Neural progenitor cell (in vitro differentiated cells): ENCODE measurements around the gene RNLS. TPM values are rescaled to one million over a fixed set of nuclear protein-coding genes. Genes with fewer than 3 reads are reported as not detected.
A peak's percentile ranks its signal among the peaks of the same experiment; 100 is the strongest.

Source experiments
- DNase-seq: peaks from one replicate; pipeline ENCODE4 v3.0.0-alpha.2; 2016; ENCODE audit warnings: low spot score
- H2AFZ ChIP-seq: fragments of 200-600 bp; sonication (generic); replicated peaks from 2 replicates; pipeline ENCODE4 v1.6.1; 2016; ENCODE audit warnings: antibody characterized with exemption
- H3F3A ChIP-seq: fragments of 200-600 bp; sonication (generic); 2 replicates; pipeline ENCODE4 v1.6.1; 2016; ENCODE audit warnings: antibody characterized with exemption, low read depth
- H3K27ac ChIP-seq: fragments of 200-600 bp; sonication (generic); 2 replicates; pipeline ENCODE4 v1.5.1; 2016; ENCODE audit warnings: mild to moderate bottlenecking
- H3K27me3 ChIP-seq: fragments of 200-600 bp; sonication (generic); 2 replicates; pipeline ENCODE4 v1.6.1; 2016; ENCODE audit warnings: mild to moderate bottlenecking, moderate library complexity
- H3K36me3 ChIP-seq: fragments of 200-600 bp; sonication (generic); 2 replicates; pipeline ENCODE4 v1.5.1; 2016
- H3K4me1 ChIP-seq: fragments of 200-600 bp; sonication (generic); 2 replicates; pipeline ENCODE4 v1.6.1; 2016; ENCODE audit warnings: mixed run types
- H3K4me2 ChIP-seq: fragments of 200-600 bp; sonication (generic); 2 replicates; pipeline ENCODE4 v1.6.1; 2016
- H3K4me3 ChIP-seq: fragments of 200-600 bp; sonication (generic); 2 replicates; pipeline ENCODE4 v1.5.1; 2016
- H3K79me2 ChIP-seq: fragments of 200-600 bp; sonication (generic); 2 replicates; pipeline ENCODE4 v1.6.1; 2016; ENCODE audit warnings: low read depth
- H3K9ac ChIP-seq: fragments of 200-600 bp; sonication (generic); 2 replicates; pipeline ENCODE4 v1.6.1; 2016
- H3K9me3 ChIP-seq: fragments of 200-600 bp; sonication (generic); 2 replicates; pipeline ENCODE4 v1.5.1; 2016; ENCODE audit warnings: low read depth
- H4K20me1 ChIP-seq: fragments of 200-600 bp; sonication (generic); 2 replicates; pipeline ENCODE4 v1.6.1; 2016; ENCODE audit warnings: low read depth
- H3K27ac Mint-ChIP-seq: 3 replicates; pipeline ENCODE4 v1.8.0; 2021; ENCODE audit warnings: mixed read lengths
- H3K27me3 Mint-ChIP-seq: 2 replicates; pipeline ENCODE4 v1.8.0; 2022; ENCODE audit warnings: low read depth, mild to moderate bottlenecking, inconsistent platforms, moderate library complexity, mixed read lengths; ENCODE audit not compliant: insufficient read depth
- H3K36me3 Mint-ChIP-seq: 3 replicates; pipeline ENCODE4 v1.8.0; 2021; ENCODE audit warnings: mixed read lengths
- H3K4me1 Mint-ChIP-seq: 3 replicates; pipeline ENCODE4 v1.8.0; 2021; ENCODE audit warnings: mixed read lengths
- H3K4me3 Mint-ChIP-seq: 3 replicates; pipeline ENCODE4 v1.8.0; 2021; ENCODE audit warnings: mild to moderate bottlenecking, moderate library complexity, mixed read lengths
- H3K9me3 Mint-ChIP-seq: 3 replicates; pipeline ENCODE4 v1.8.0; 2020; ENCODE audit warnings: mixed read lengths
- CTCF ChIP-seq: fragments of 200-600 bp; sonication (generic); IDR thresholded peaks from 2 replicates; pipeline ENCODE4 v1.5.1; 2017; ENCODE audit warnings: antibody characterized with exemption, mild to moderate bottlenecking
- EZH2 ChIP-seq: fragments of 200-600 bp; sonication (generic); IDR thresholded peaks from 2 replicates; pipeline ENCODE4 v1.6.1; 2017; ENCODE audit warnings: antibody characterized with exemption, mild to moderate bottlenecking, moderate library complexity
- EZH2phosphoT487 ChIP-seq: fragments of 200-600 bp; sonication (generic); IDR thresholded peaks from 2 replicates; pipeline ENCODE4 v1.6.1; 2017; ENCODE audit warnings: antibody characterized with exemption
- total RNA-seq: library from RNA; depleted of rRNA; stranded (reverse); fragments of >200 nt; gene quantifications from 2 replicates; pipeline ENCODE4 v1.2.3, GENCODE V29; 2015; ENCODE audit warnings: low replicate concordance

RNLS gene
- total RNA-seq, 1 donor from 2014 or later, result 9.1 TPM

- H3K4me3 ChIP-seq, result no peak overlapping the region
- H3K36me3 ChIP-seq, result no peaks in the 10 kb centered on the region
- Mint-ChIP-seq H3K27me3 (peaks cover 2% of the 10 kb centered on the region), H3K4me3 (no peak overlapping the region), H3K27ac (no peak overlapping the region), H3K4me1 (peaks cover 19% of the 10 kb centered on the region), H3K9me3 (no peaks in the 10 kb centered on the region), H3K36me3 (no peaks in the 10 kb centered on the region)
- peaks cover 5% of the 10 kb centered on the region for H3F3A ChIP-seq
- H3K9ac ChIP-seq, result no peak overlapping the region
- H3K27me3 ChIP-seq, result no peaks in the 10 kb centered on the region
- no peak overlapping the region for H3K4me2 ChIP-seq
- DNase-seq, result no peak
- no peaks in the 10 kb centered on the region for H3K79me2 ChIP-seq
- H3K9me3 ChIP-seq, result no peaks in the 10 kb centered on the region
- H3K27ac ChIP-seq, result no peak overlapping the region
- H2AFZ ChIP-seq, result peak overlapping the region; percentile 48
- no peaks in the 10 kb centered on the region for H4K20me1 ChIP-seq
- peaks cover 10% of the 10 kb centered on the region for H3K4me1 ChIP-seq
- no peak for TF ChIP-seq EZH2
- TF ChIP-seq CTCF, result no peak
- no peak for TF ChIP-seq EZH2phosphoT487
Observed at GRCh38 chr10:88239212-88239611, 343.9 kb downstream of the RNLS start.

GRCh38 chr10:88238615-88238914 lies 344.6 kb downstream of the RNLS start:
- no peaks in the 10 kb centered on the region for H4K20me1 ChIP-seq
- DNase-seq, result no peak
- H3F3A ChIP-seq, result peaks cover 12% of the 10 kb centered on the region
- H3K4me2 ChIP-seq, result no peak overlapping the region
- H3K27ac ChIP-seq, result no peak overlapping the region
- no peak for TF ChIP-seq EZH2
- TF ChIP-seq CTCF, result no peak
- no peak for TF ChIP-seq EZH2phosphoT487
- no peak overlapping the region for H3K4me3 ChIP-seq
- H3K36me3 ChIP-seq, result no peaks in the 10 kb centered on the region
- H3K79me2 ChIP-seq, result no peaks in the 10 kb centered on the region
- peaks cover 2% of the 10 kb centered on the region for H3K27me3 Mint-ChIP-seq
- H3K36me3 Mint-ChIP-seq, result no peaks in the 10 kb centered on the region
- peak overlapping the region; percentile 48 for H2AFZ ChIP-seq
- H3K27ac Mint-ChIP-seq, result no peak overlapping the region
- H3K9me3 ChIP-seq, result no peaks in the 10 kb centered on the region
- no peaks in the 10 kb centered on the region for H3K9me3 Mint-ChIP-seq
- peaks cover 19% of the 10 kb centered on the region for H3K4me1 Mint-ChIP-seq
- no peak overlapping the region for H3K4me3 Mint-ChIP-seq
- H3K27me3 ChIP-seq, result no peaks in the 10 kb centered on the region
- H3K9ac ChIP-seq, result no peak overlapping the region
- H3K4me1 ChIP-seq, result peaks cover 16% of the 10 kb centered on the region

- Mint-ChIP-seq H3K4me1 (peaks cover 16% of the 10 kb centered on the region), H3K9me3 (no peaks in the 10 kb centered on the region), H3K4me3 (no peak overlapping the region), H3K36me3 (no peaks in the 10 kb centered on the region), H3K27me3 (peaks cover 2% of the 10 kb centered on the region), H3K27ac (no peak overlapping the region)
- H3K4me1 ChIP-seq, result peaks cover 21% of the 10 kb centered on the region
- no peaks in the 10 kb centered on the region for H3K9me3 ChIP-seq
- H3K4me3 ChIP-seq, result no peak overlapping the region
- H3K79me2 ChIP-seq, result no peaks in the 10 kb centered on the region
- no peak overlapping the region for H3K4me2 ChIP-seq
- TF ChIP-seq CTCF, result no peak
- TF ChIP-seq EZH2, result no peak
- no peaks in the 10 kb centered on the region for H3K27me3 ChIP-seq
- no peaks in the 10 kb centered on the region for H3K36me3 ChIP-seq
- H3F3A ChIP-seq, result peaks cover 17% of the 10 kb centered on the region
- no peak overlapping the region for H3K9ac ChIP-seq
- no peak for DNase-seq
- no peak overlapping the region for H2AFZ ChIP-seq
- H3K27ac ChIP-seq, result no peak overlapping the region
- H4K20me1 ChIP-seq, result no peaks in the 10 kb centered on the region
Observed at GRCh38 chr10:88237896-88238614, 345.1 kb downstream of the RNLS start.
